SU-DHL-6 (cell line): ENCODE measurements around the gene ATRN.

ENCODE experiments used
- H2AFZ ChIP-seq: fragments of 200-600 bp; sonication (generic); 2 replicates; pipeline ENCODE4 v1.6.1; 2014; ENCODE audit warnings: low read depth, mild to moderate bottlenecking, moderate library complexity, mixed read lengths, antibody characterized with exemption, low read length; ENCODE audit not compliant: severe bottlenecking
- H3F3A ChIP-seq: fragments of 200-600 bp; shearing (Covaris generic); 2 replicates; pipeline ENCODE4 v1.6.0; 2016; ENCODE audit warnings: antibody characterized with exemption, mild to moderate bottlenecking; ENCODE audit not compliant: insufficient read depth
- H3K27ac ChIP-seq: fragments of 200-600 bp; sonication (generic); 2 replicates; pipeline ENCODE4 v1.5.1; 2016; ENCODE audit warnings: low read depth, mild to moderate bottlenecking, low read length, moderate library complexity, mixed read lengths
- H3K27me3 ChIP-seq: fragments of 200-600 bp; sonication (generic), shearing (Covaris generic); 2 replicates; pipeline ENCODE4 v1.6.0; 2014; ENCODE audit warnings: mild to moderate bottlenecking, low read length
- H3K36me3 ChIP-seq: fragments of 200-600 bp; sonication (generic); 2 replicates; pipeline ENCODE4 v1.6.1; 2014; ENCODE audit warnings: mild to moderate bottlenecking, low read length, mixed read lengths
- H3K4me2 ChIP-seq: fragments of 300-600, 200-600 bp; shearing (Covaris generic), sonication (generic); 2 replicates; pipeline ENCODE4 v1.6.0; 2014; ENCODE audit warnings: low read length, low read depth, mild to moderate bottlenecking; ENCODE audit not compliant: poor library complexity, severe bottlenecking
- H3K4me3 ChIP-seq: fragments of 200-600 bp; sonication (generic); 2 replicates; pipeline ENCODE4 v1.5.1; 2014; ENCODE audit warnings: antibody characterized with exemption, low read length, mild to moderate bottlenecking, mixed read lengths; ENCODE audit not compliant: insufficient read depth, poor library complexity, severe bottlenecking
- H3K79me2 ChIP-seq: fragments of 200-600 bp; sonication (generic); 2 replicates; pipeline ENCODE4 v1.6.1; 2014; ENCODE audit warnings: mild to moderate bottlenecking, low read length, moderate library complexity; ENCODE audit not compliant: insufficient read depth
- H3K9ac ChIP-seq: fragments of 200-600 bp; sonication (generic); 2 replicates; pipeline ENCODE4 v1.7.0; 2014; ENCODE audit warnings: mild to moderate bottlenecking, low read length
- H3K9me2 ChIP-seq: fragments of 200-600 bp; sonication (generic); replicated peaks from 2 replicates; pipeline ENCODE4 v1.6.1; 2014; ENCODE audit warnings: low read length; ENCODE audit not compliant: insufficient read depth
- H3K9me3 ChIP-seq: fragments of 200-600 bp; sonication (generic); 2 replicates; pipeline ENCODE4 v1.6.1; 2014; ENCODE audit warnings: low read length, mixed read lengths; ENCODE audit not compliant: insufficient read depth
- H4K20me1 ChIP-seq: fragments of 200-600 bp; sonication (generic); 2 replicates; pipeline ENCODE4 v1.6.1; 2014; ENCODE audit warnings: low read depth, mild to moderate bottlenecking, antibody characterized with exemption, low read length, moderate library complexity, mixed read lengths
- EZH2phosphoT487 ChIP-seq: fragments of 200-600 bp; sonication (generic), shearing (Covaris generic); conservative IDR thresholded peaks from 2 replicates; pipeline ENCODE4 v1.6.1; 2018; ENCODE audit warnings: mild to moderate bottlenecking, antibody characterized with exemption, low read length, moderate library complexity, mixed read lengths
- TF ChIP-seq, protein P1 (sequence below): fragments of 200-600 bp; sonication (generic); IDR thresholded peaks from one replicate; pipeline ENCODE4 v1.5.1; 2017; ENCODE audit warnings: antibody characterized with exemption, mild to moderate bottlenecking, low read length, moderate library complexity; ENCODE audit not compliant: insufficient read depth, poor library complexity, severe bottlenecking

ATRN gene

GRCh38 chr20:3539311-3540107 lies 68.7 kb downstream of the ATRN start:
- Histone ChIP-seq H3K4me2 (no peak overlapping the region), H2AFZ (no peak overlapping the region), H3K27ac (no peak overlapping the region), H4K20me1 (no peaks in the 10 kb centered on the region), H3K4me3 (no peak overlapping the region), H3K79me2 (no peaks in the 10 kb centered on the region), H3F3A (no peaks in the 10 kb centered on the region), H3K36me3 (peaks cover 4% of the 10 kb centered on the region; the same call in 1 of the 2 replicates), H3K9ac (no peak overlapping the region), H3K9me3 (no peaks in the 10 kb centered on the region), H3K27me3 (no peaks in the 10 kb centered on the region), H3K9me2 (no peaks in the 10 kb centered on the region)
- TF ChIP-seq EZH2phosphoT487: no peak
- TF ChIP-seq, protein P1, sequence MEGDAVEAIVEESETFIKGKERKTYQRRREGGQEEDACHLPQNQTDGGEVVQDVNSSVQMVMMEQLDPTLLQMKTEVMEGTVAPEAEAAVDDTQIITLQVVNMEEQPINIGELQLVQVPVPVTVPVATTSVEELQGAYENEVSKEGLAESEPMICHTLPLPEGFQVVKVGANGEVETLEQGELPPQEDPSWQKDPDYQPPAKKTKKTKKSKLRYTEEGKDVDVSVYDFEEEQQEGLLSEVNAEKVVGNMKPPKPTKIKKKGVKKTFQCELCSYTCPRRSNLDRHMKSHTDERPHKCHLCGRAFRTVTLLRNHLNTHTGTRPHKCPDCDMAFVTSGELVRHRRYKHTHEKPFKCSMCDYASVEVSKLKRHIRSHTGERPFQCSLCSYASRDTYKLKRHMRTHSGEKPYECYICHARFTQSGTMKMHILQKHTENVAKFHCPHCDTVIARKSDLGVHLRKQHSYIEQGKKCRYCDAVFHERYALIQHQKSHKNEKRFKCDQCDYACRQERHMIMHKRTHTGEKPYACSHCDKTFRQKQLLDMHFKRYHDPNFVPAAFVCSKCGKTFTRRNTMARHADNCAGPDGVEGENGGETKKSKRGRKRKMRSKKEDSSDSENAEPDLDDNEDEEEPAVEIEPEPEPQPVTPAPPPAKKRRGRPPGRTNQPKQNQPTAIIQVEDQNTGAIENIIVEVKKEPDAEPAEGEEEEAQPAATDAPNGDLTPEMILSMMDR: no peak

GRCh38 chr20:3541887-3542721 lies 71.3 kb downstream of the ATRN start:
- H3F3A ChIP-seq: no peaks in the 10 kb centered on the region
- no peaks in the 10 kb centered on the region for H3K9me2 ChIP-seq
- no peak overlapping the region for H3K9ac ChIP-seq
- no peaks in the 10 kb centered on the region for H3K27me3 ChIP-seq
- no peaks in the 10 kb centered on the region for H4K20me1 ChIP-seq
- TF ChIP-seq, protein P1: no peak
- TF ChIP-seq EZH2phosphoT487: no peak
- H3K27ac ChIP-seq: no peak overlapping the region
- H3K9me3 ChIP-seq: no peaks in the 10 kb centered on the region
- H3K79me2 ChIP-seq: no peaks in the 10 kb centered on the region
- no peak overlapping the region for H3K4me3 ChIP-seq
- no peak overlapping the region for H3K4me2 ChIP-seq
- peaks cover under 1% of the 10 kb centered on the region; the same call in 1 of the 2 replicates for H3K36me3 ChIP-seq
- no peak overlapping the region for H2AFZ ChIP-seq

GRCh38 chr20:3543901-3544507 lies 73.2 kb downstream of the ATRN start:
- TF ChIP-seq EZH2phosphoT487: no peak
- TF ChIP-seq, protein P1: no peak
- Histone ChIP-seq H3K27me3 (no peaks in the 10 kb centered on the region), H3F3A (no peaks in the 10 kb centered on the region), H3K36me3 (no peaks in the 10 kb centered on the region), H3K4me3 (no peak overlapping the region), H3K4me2 (no peak overlapping the region), H3K9me3 (no peaks in the 10 kb centered on the region), H2AFZ (no peak overlapping the region), H3K9me2 (no peaks in the 10 kb centered on the region), H3K79me2 (no peaks in the 10 kb centered on the region), H4K20me1 (no peaks in the 10 kb centered on the region), H3K27ac (no peak overlapping the region), H3K9ac (no peak overlapping the region)
